Rectal smooth muscle tissue (tissue), 1 donor: ENCODE measurements around the gene MIGA1.
"Not testable (repeated sequence)": the region's sequence is repeated elsewhere in the genome, so short reads cannot be mapped to it uniquely, and the experiment has no call there.

Experiments used
- H3K27ac ChIP-seq: one replicate; pipeline ENCODE4 v1.7.0; 2013; ENCODE audit warnings: low read depth, low read length, inconsistent platforms
- H3K27me3 ChIP-seq: one replicate; pipeline ENCODE4 v1.7.0; 2013; ENCODE audit warnings: low read length; ENCODE audit not compliant: control insufficient read depth, insufficient read depth
- H3K36me3 ChIP-seq: one replicate; pipeline ENCODE4 v1.7.0; 2013; ENCODE audit warnings: low read length; ENCODE audit not compliant: control insufficient read depth, insufficient read depth
- H3K4me1 ChIP-seq: one replicate; pipeline ENCODE4 v1.7.0; 2013; ENCODE audit warnings: low read length; ENCODE audit not compliant: control insufficient read depth, insufficient read depth
- H3K4me3 ChIP-seq: one replicate; pipeline ENCODE4 v1.7.0; 2013; ENCODE audit warnings: low read length
- H3K9ac ChIP-seq: one replicate; pipeline ENCODE4 v1.7.0; 2013; ENCODE audit warnings: low read length

The MIGA1 gene

GRCh38 chr1:77905603-77906002 lies 126.2 kb downstream of the MIGA1 start:
- no peaks in the 10 kb centered on the region for H3K36me3 ChIP-seq
- H3K27me3 ChIP-seq = no peaks in the 10 kb centered on the region
- H3K9ac ChIP-seq = no peak overlapping the region
- H3K27ac ChIP-seq = no peak overlapping the region
- peaks cover 2% of the 10 kb centered on the region for H3K4me1 ChIP-seq
- H3K4me3 ChIP-seq = no peak overlapping the region

GRCh38 chr1:77906019-77906545 lies 126.6 kb downstream of the MIGA1 start:
- Histone ChIP-seq H3K36me3 (no peaks in the 10 kb centered on the region), H3K9ac (no peak overlapping the region), H3K4me3 (no peak overlapping the region), H3K27ac (no peak overlapping the region), H3K4me1 (peaks cover under 1% of the 10 kb centered on the region), H3K27me3 (no peaks in the 10 kb centered on the region)

DNA sequence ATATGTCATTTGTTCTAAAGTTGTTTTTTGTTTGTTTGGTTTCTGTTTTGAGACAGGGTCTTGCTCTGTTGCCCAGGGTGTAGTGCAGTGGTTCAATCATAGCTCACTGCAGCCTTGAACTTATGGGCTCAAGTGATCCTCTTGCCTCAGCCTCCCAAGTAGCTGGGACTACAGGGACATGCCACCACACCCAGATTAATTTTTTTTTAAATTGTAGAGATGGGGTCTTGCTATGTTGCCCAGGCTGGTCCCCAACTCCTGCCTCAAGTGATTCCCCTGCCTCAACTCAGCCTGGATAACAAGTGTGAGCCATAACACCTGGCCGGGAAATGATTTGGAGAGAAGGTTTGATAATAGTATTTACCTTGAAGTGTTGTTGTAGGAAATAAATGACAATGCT lies 127.2 kb downstream of the MIGA1 start:
- H3K4me1 ChIP-seq = no peaks in the 10 kb centered on the region
- H3K27ac ChIP-seq = no peak overlapping the region
- H3K27me3 ChIP-seq = no peaks in the 10 kb centered on the region
- H3K36me3 ChIP-seq = no peaks in the 10 kb centered on the region
- H3K4me3 ChIP-seq = no peak overlapping the region
- no peak overlapping the region for H3K9ac ChIP-seq

- Histone ChIP-seq H3K27me3 (no peaks in the 10 kb centered on the region), H3K36me3 (no peaks in the 10 kb centered on the region), H3K27ac (no peak overlapping the region), H3K9ac (no peak overlapping the region), H3K4me3 (no peak overlapping the region), H3K4me1 (no peaks in the 10 kb centered on the region)
These were observed 130.7 kb downstream of the MIGA1 start for GRCh38 chr1:77910116-77910515.

DNA sequence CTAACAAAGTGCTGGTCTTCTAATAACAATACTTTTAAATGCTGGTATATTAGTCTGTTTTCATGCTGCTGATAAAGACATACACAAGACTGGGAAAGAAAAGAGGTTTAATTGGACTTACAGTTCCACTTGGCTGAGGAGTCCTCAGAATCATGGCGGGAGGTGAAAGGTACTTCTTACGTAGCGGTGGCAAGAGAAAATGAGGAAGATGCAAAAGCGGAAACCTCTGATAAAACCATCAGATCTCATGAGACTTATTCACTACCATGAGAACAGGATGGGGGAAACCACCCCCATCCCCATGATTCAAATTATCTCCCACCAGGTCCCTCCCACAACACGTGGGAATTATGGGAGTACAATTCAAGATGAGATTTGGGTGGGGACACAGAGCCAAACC lies 139.5 kb downstream of the MIGA1 start:
- H3K36me3 ChIP-seq = not testable (repeated sequence)

DNA sequence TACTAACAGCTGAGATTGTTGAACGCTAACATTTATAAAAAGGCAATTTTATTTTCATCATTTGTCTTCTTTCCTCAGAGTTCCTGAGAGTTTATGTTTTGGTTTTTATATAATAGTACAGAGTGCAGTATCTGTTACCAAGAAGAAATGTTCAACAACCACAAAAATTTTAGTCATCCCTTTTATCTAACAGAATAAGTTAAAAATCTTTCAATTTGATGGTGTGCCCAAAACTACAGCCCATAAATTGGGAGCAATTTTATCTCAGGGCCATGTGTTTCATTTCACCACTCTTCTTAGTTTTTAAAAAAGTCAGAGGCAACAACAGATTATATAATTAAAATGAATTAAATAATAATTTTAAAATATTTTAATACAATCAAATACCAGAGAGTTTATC lies 146.1 kb downstream of the MIGA1 start:
- Histone ChIP-seq H3K4me1 (no peaks in the 10 kb centered on the region), H3K27me3 (no peaks in the 10 kb centered on the region), H3K4me3 (no peak overlapping the region), H3K36me3 (peaks cover 3% of the 10 kb centered on the region), H3K27ac (no peak overlapping the region), H3K9ac (no peak overlapping the region)

More for the DNA sequence above, 139.5 kb downstream of the MIGA1 start:
- not testable (repeated sequence) for H3K27ac ChIP-seq, H3K4me1 ChIP-seq, H3K27me3 ChIP-seq, H3K4me3 ChIP-seq, H3K9ac ChIP-seq

DNA sequence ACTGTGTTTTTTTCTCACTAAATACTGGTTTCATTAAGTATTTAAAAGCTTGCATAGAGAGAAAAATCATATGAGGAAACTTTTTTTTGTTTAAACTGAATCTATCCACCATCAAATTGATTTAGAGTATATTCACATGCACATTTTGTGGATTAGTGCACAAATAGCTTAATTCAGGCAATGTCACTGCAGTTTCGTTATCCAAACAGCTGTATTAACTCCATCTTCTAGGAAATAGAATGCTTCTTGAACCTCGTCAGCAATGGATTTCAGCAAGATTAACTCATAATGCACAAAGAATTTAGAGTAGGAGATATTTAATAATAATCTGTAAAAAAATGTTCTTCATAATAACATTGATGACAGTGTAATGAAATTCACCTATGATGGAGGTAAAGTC lies 146.5 kb downstream of the MIGA1 start:
- H3K27ac ChIP-seq = no peak overlapping the region
- no peaks in the 10 kb centered on the region for H3K27me3 ChIP-seq
- no peak overlapping the region for H3K4me3 ChIP-seq
- no peak overlapping the region for H3K9ac ChIP-seq
- peaks cover 3% of the 10 kb centered on the region for H3K36me3 ChIP-seq
- H3K4me1 ChIP-seq = no peaks in the 10 kb centered on the region

GRCh38 chr1:77926561-77927357 lies 147.3 kb downstream of the MIGA1 start:
- no peaks in the 10 kb centered on the region for H3K4me1 ChIP-seq
- peaks cover 3% of the 10 kb centered on the region for H3K36me3 ChIP-seq
- H3K4me3 ChIP-seq = no peak overlapping the region
- H3K27ac ChIP-seq = peak overlapping the region; percentile 6
- H3K27me3 ChIP-seq = no peaks in the 10 kb centered on the region
- H3K9ac ChIP-seq = no peak overlapping the region

DNA sequence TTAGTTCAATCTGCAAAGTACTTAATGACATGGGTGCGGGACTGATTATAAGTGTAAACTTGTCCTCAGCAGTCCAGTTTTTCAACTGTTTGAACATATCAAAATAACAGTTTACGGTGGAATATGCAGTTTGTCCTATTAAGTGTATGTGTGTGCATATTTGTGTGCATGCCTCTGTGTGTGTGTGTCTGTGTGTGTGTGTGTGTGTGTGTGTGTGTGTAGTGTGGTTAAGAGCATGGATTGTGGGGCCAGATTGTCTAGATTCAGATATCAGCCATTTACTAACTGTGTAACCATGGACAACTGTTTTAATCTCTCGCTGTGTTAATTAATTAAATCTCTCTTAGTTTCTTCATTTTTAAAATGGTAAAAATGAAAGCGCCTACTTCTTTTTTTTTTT lies 148.0 kb downstream of the MIGA1 start:
- Histone ChIP-seq H3K4me1 (no peaks in the 10 kb centered on the region), H3K27me3 (no peaks in the 10 kb centered on the region), H3K27ac (no peak overlapping the region), H3K4me3 (no peak overlapping the region), H3K36me3 (peaks cover 3% of the 10 kb centered on the region), H3K9ac (no peak overlapping the region)
